GM23338 (cell line): ENCODE data around the gene FBLN2. TPM values are rescaled to one million over a fixed set of nuclear protein-coding genes. Genes with fewer than 3 reads are reported as not detected.
"Not testable (repeated sequence)": the region's sequence is repeated elsewhere in the genome, so short reads cannot be mapped to it uniquely, and the experiment has no call there.

Source experiments
- ATAC-seq: fragments of 200-7000 bp; cut with Tn5 transposase; 3 replicates; pipeline ENCODE4 v1.9.1; 2020
- DNase-seq: peaks from one replicate; pipeline ENCODE4 v3.0.0-alpha.2; 2015; ENCODE audit warnings: low spot score
- H2AFZ ChIP-seq: fragments of 200-600 bp; sonication (generic); 2 replicates; pipeline ENCODE4 v1.8.0; 2016; ENCODE audit warnings: antibody characterized with exemption, mild to moderate bottlenecking, moderate library complexity
- H3F3A ChIP-seq: fragments of 200-600 bp; sonication (generic); replicated peaks from 2 replicates; pipeline ENCODE4 v1.8.0; 2017; ENCODE audit warnings: antibody characterized with exemption, mixed run types, low read depth
- H3K27ac ChIP-seq: fragments of 200-600 bp; sonication (generic); 2 replicates; pipeline ENCODE4 v1.6.1; 2016; ENCODE audit warnings: low read depth
- H3K27me3 ChIP-seq: fragments of 200-600 bp; sonication (generic); 2 replicates; pipeline ENCODE4 v1.8.0; 2016; ENCODE audit warnings: mild to moderate bottlenecking, mixed run types, moderate library complexity; ENCODE audit not compliant: insufficient read depth
- H3K36me3 ChIP-seq: fragments of 200-600 bp; sonication (generic); 2 replicates; pipeline ENCODE4 v1.8.0; 2016; ENCODE audit warnings: mild to moderate bottlenecking; ENCODE audit not compliant: insufficient read depth
- H3K4me1 ChIP-seq: fragments of 200-600 bp; sonication (generic); 2 replicates; pipeline ENCODE4 v1.8.0; 2016; ENCODE audit warnings: mild to moderate bottlenecking, moderate library complexity; ENCODE audit not compliant: insufficient read depth
- H3K4me2 ChIP-seq: fragments of 200-600 bp; sonication (generic); 2 replicates; pipeline ENCODE4 v1.7.1; 2017; ENCODE audit warnings: mixed run types
- H3K4me3 ChIP-seq: fragments of 200-600 bp; sonication (generic); 2 replicates; pipeline ENCODE4 v1.6.1; 2016; ENCODE audit warnings: mixed run types
- H3K79me2 ChIP-seq: fragments of 200-600 bp; sonication (generic); replicated peaks from 2 replicates; pipeline ENCODE4 v1.8.0; 2017; ENCODE audit warnings: mild to moderate bottlenecking; ENCODE audit not compliant: insufficient read depth
- H3K9me2 ChIP-seq: fragments of 200-600 bp; sonication (generic); 2 replicates; pipeline ENCODE4 v1.8.0; 2017; ENCODE audit not compliant: insufficient read depth
- H4K20me1 ChIP-seq: fragments of 200-600 bp; sonication (generic); replicated peaks from 2 replicates; pipeline ENCODE4 v1.8.0; 2017; ENCODE audit warnings: mild to moderate bottlenecking; ENCODE audit not compliant: insufficient read depth
- H3K27ac Mint-ChIP-seq: 2 replicates; pipeline ENCODE4 v1.8.0; 2020; ENCODE audit warnings: inconsistent platforms, mild to moderate bottlenecking, moderate library complexity, mixed read lengths
- H3K27me3 Mint-ChIP-seq: 3 replicates; pipeline ENCODE4 v1.8.0; 2022; ENCODE audit warnings: low read depth, mild to moderate bottlenecking, moderate library complexity, mixed read lengths, inconsistent platforms; ENCODE audit not compliant: insufficient read depth, poor library complexity
- H3K36me3 Mint-ChIP-seq: 3 replicates; pipeline ENCODE4 v1.8.0; 2021; ENCODE audit warnings: low read depth, mild to moderate bottlenecking, inconsistent platforms, moderate library complexity, mixed read lengths
- H3K4me1 Mint-ChIP-seq: 3 replicates; pipeline ENCODE4 v1.8.0; 2020; ENCODE audit warnings: mild to moderate bottlenecking, inconsistent platforms, mixed read lengths
- H3K4me3 Mint-ChIP-seq: 3 replicates; pipeline ENCODE4 v1.8.0; 2021; ENCODE audit warnings: moderate library complexity, mild to moderate bottlenecking, inconsistent platforms, mixed read lengths
- H3K9me3 Mint-ChIP-seq: 3 replicates; pipeline ENCODE4 v1.8.0; 2020; ENCODE audit warnings: moderate library complexity, mild to moderate bottlenecking, inconsistent platforms, mixed read lengths
- CREB1 ChIP-seq: fragments of 250-450 bp; sonication (Bioruptor Pico); IDR thresholded peaks from 2 replicates; pipeline ENCODE4 v1.5.0; 2020; ENCODE audit warnings: low read depth, mild to moderate bottlenecking, moderate library complexity
- CTCF ChIP-seq, 2 experiments: fragments of 200-600 bp in 1 of 2; sonication (generic) in 1 of 2; conservative IDR thresholded peaks; 2 replicates each; pipeline versions ENCODE4 v1.5.1 to v1.6.1; 2016 to 2017; ENCODE audit warnings: antibody characterized with exemption in 2 of 2, low read depth in 2 of 2, mild to moderate bottlenecking in 2 of 2, moderate library complexity in 1 of 2
- EZH2phosphoT487 ChIP-seq: fragments of 200-600 bp; sonication (generic); IDR thresholded peaks from one replicate; pipeline ENCODE4 v1.8.1; 2018; ENCODE audit warnings: antibody characterized with exemption; ENCODE audit not compliant: unreplicated experiment
- NANOG ChIP-seq: IDR thresholded peaks from 2 replicates; pipeline ENCODE4 v1.6.1; 2016; ENCODE audit warnings: antibody characterized with exemption, borderline replicate concordance
- POLR2AphosphoS5 ChIP-seq: IDR thresholded peaks from 2 replicates; pipeline ENCODE4 v1.6.1; 2016; ENCODE audit warnings: antibody characterized with exemption, low read depth
- REST ChIP-seq: IDR thresholded peaks from one replicate; pipeline ENCODE4 v1.6.1; 2018; ENCODE audit warnings: antibody characterized with exemption; ENCODE audit not compliant: unreplicated experiment
- STAT1 ChIP-seq: IDR thresholded peaks from one replicate; pipeline ENCODE4 v1.6.1; 2016; ENCODE audit warnings: antibody characterized with exemption; ENCODE audit not compliant: unreplicated experiment
- ZNF114 ChIP-seq: fragments of 250-450 bp; sonication (Bioruptor Pico); IDR thresholded peaks from 2 replicates; pipeline ENCODE4 v1.5.0; 2020; ENCODE audit warnings: mild to moderate bottlenecking, moderate library complexity
- ZNF331 ChIP-seq: fragments of 250-450 bp; sonication (Bioruptor Pico); IDR thresholded peaks from 2 replicates; pipeline ENCODE4 v1.5.0; 2020; ENCODE audit warnings: low read depth, mild to moderate bottlenecking, moderate library complexity
- polyA plus RNA-seq: library from polyadenylated mRNA; unstranded; fragments of >200 nt; fragmentation: Nextera tagmentation; extraction: Ambion mirVana; gene quantifications from 2 replicates; pipeline ENCODE4 v1.2.1, GENCODE V29; 2016
- total RNA-seq: library from RNA; depleted of rRNA; stranded (reverse); fragments of >200 nt; shearing (Covaris generic); gene quantifications from 2 replicates; pipeline ENCODE4 v1.2.3, GENCODE V29; 2014
- TF ChIP-seq, protein P1 (sequence below): IDR thresholded peaks from 2 replicates; pipeline ENCODE4 v1.6.1; 2016; ENCODE audit warnings: antibody characterized with exemption
- TF ChIP-seq, protein P2 (sequence below): fragments of 250-450 bp; sonication (Bioruptor Pico); IDR thresholded peaks from 2 replicates; pipeline ENCODE4 v1.5.0; 2020; ENCODE audit warnings: mild to moderate bottlenecking, moderate library complexity

The FBLN2 gene
- total and polyA plus RNA-seq, 2 experiments from 2014 or later = 18.8 to 26.8 TPM

GRCh38 chr3:13562421-13562820 lies 13.5 kb downstream of the FBLN2 start:
- H3K27me3 ChIP-seq, H3K4me1 Mint-ChIP-seq, H3K9me2 ChIP-seq, H3K9me3 Mint-ChIP-seq, H3K4me1 ChIP-seq, H3K36me3 ChIP-seq, H3F3A ChIP-seq, H3K4me3 ChIP-seq, ATAC-seq, H3K4me3 Mint-ChIP-seq, H3K4me2 ChIP-seq, H3K27me3 Mint-ChIP-seq, H3K79me2 ChIP-seq, H4K20me1 ChIP-seq, H2AFZ ChIP-seq, H3K27ac Mint-ChIP-seq, DNase-seq, H3K36me3 Mint-ChIP-seq, H3K27ac ChIP-seq: not testable (repeated sequence)

- Mint-ChIP-seq H3K36me3 (no peaks in the 10 kb centered on the region), H3K9me3 (no peaks in the 10 kb centered on the region), H3K4me1 (peaks cover 9% of the 10 kb centered on the region; the same call in 2 of the 3 replicates), H3K27me3 (peaks cover 6% of the 10 kb centered on the region), H3K4me3 (no peak overlapping the region), H3K27ac (no peak overlapping the region)
- H3K4me3 ChIP-seq = no peak overlapping the region
- no peaks in the 10 kb centered on the region for H3K27me3 ChIP-seq
- H3K4me2 ChIP-seq = no peak overlapping the region
- H3F3A ChIP-seq = no peaks in the 10 kb centered on the region
- no peak overlapping the region for H3K27ac ChIP-seq
- H2AFZ ChIP-seq = no peak overlapping the region
- no peak for ATAC-seq
- H3K36me3 ChIP-seq = no peaks in the 10 kb centered on the region
- H3K4me1 ChIP-seq = no peaks in the 10 kb centered on the region
- H3K9me2 ChIP-seq = no peaks in the 10 kb centered on the region
- DNase-seq = no peak
- H4K20me1 ChIP-seq = no peaks in the 10 kb centered on the region
- H3K79me2 ChIP-seq = no peaks in the 10 kb centered on the region
- TF ChIP-seq REST (no peak), ZNF331 (CRISPR knock-in tag) (no peak), STAT1 (no peak), EZH2phosphoT487 (no peak), CREB1 (no peak), POLR2AphosphoS5 (no peak), NANOG (no peak), CTCF (conservative IDR thresholded peaks at IDR 0.05; ENCODE audit: low read depth in 2 of 2) (no peak), ZNF114 (CRISPR knock-in tag) (no peak)
- TF ChIP-seq, protein P1, sequence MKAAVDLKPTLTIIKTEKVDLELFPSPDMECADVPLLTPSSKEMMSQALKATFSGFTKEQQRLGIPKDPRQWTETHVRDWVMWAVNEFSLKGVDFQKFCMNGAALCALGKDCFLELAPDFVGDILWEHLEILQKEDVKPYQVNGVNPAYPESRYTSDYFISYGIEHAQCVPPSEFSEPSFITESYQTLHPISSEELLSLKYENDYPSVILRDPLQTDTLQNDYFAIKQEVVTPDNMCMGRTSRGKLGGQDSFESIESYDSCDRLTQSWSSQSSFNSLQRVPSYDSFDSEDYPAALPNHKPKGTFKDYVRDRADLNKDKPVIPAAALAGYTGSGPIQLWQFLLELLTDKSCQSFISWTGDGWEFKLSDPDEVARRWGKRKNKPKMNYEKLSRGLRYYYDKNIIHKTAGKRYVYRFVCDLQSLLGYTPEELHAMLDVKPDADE = no peak
- TF ChIP-seq, protein P2, sequence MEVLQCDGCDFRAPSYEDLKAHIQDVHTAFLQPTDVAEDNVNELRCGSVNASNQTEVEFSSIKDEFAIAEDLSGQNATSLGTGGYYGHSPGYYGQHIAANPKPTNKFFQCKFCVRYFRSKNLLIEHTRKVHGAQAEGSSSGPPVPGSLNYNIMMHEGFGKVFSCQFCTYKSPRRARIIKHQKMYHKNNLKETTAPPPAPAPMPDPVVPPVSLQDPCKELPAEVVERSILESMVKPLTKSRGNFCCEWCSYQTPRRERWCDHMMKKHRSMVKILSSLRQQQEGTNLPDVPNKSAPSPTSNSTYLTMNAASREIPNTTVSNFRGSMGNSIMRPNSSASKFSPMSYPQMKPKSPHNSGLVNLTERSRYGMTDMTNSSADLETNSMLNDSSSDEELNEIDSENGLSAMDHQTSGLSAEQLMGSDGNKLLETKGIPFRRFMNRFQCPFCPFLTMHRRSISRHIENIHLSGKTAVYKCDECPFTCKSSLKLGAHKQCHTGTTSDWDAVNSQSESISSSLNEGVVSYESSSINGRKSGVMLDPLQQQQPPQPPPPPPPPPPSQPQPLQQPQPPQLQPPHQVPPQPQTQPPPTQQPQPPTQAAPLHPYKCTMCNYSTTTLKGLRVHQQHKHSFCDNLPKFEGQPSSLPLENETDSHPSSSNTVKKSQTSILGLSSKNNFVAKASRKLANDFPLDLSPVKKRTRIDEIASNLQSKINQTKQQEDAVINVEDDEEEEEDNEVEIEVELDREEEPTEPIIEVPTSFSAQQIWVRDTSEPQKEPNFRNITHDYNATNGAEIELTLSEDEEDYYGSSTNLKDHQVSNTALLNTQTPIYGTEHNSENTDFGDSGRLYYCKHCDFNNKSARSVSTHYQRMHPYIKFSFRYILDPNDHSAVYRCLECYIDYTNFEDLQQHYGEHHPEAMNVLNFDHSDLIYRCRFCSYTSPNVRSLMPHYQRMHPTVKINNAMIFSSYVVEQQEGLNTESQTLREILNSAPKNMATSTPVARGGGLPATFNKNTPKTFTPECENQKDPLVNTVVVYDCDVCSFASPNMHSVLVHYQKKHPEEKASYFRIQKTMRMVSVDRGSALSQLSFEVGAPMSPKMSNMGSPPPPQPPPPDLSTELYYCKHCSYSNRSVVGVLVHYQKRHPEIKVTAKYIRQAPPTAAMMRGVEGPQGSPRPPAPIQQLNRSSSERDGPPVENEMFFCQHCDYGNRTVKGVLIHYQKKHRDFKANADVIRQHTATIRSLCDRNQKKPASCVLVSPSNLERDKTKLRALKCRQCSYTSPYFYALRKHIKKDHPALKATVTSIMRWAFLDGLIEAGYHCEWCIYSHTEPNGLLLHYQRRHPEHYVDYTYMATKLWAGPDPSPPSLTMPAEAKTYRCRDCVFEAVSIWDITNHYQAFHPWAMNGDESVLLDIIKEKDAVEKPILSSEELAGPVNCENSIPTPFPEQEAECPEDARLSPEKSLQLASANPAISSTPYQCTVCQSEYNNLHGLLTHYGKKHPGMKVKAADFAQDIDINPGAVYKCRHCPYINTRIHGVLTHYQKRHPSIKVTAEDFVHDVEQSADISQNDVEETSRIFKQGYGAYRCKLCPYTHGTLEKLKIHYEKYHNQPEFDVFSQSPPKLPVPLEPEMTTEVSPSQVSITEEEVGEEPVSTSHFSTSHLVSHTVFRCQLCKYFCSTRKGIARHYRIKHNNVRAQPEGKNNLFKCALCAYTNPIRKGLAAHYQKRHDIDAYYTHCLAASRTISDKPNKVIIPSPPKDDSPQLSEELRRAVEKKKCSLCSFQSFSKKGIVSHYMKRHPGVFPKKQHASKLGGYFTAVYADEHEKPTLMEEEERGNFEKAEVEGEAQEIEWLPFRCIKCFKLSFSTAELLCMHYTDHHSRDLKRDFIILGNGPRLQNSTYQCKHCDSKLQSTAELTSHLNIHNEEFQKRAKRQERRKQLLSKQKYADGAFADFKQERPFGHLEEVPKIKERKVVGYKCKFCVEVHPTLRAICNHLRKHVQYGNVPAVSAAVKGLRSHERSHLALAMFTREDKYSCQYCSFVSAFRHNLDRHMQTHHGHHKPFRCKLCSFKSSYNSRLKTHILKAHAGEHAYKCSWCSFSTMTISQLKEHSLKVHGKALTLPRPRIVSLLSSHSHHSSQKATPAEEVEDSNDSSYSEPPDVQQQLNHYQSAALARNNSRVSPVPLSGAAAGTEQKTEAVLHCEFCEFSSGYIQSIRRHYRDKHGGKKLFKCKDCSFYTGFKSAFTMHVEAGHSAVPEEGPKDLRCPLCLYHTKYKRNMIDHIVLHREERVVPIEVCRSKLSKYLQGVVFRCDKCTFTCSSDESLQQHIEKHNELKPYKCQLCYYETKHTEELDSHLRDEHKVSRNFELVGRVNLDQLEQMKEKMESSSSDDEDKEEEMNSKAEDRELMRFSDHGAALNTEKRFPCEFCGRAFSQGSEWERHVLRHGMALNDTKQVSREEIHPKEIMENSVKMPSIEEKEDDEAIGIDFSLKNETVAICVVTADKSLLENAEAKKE (CRISPR knock-in tag) = no peak
These were observed 14.4 kb downstream of the FBLN2 start for GRCh38 chr3:13563321-13563720.
